Measurements from ENCODE around the gene EEIG1.

DNA sequence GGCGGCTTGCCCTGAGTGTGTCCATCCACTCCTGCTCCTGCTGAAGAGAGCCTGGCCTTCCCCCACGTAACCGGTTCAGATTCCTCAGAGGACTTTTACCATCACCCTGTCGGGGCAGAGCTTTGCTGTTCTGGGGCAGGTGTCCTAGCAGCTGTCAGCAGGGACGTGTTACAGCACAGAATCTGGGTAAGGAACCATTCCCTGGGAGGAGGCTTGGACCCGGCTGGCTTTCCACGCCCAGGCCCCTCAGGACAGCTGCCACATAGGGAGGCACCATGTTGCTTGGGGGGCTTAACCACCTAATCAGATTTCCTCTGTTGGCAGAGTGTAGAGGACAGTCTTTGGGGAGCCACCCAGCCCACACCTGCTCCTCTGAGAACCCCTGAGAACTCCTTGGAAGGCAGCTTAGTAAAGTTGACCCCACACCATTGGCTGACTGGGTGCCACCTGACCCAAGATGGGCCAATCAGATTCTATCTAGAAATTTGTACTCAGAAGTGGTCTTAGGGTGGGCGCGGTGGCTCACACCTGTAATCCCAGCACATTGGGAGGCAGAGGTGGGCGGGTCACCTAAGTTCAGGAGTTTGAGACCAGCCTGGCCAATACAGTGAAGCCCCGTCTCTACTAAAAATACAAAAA lies 23.3 kb upstream of the EEIG1 start:
- TF ChIP-seq POLR2A (IDR thresholded peaks at IDR 0.05), result no peak
- TF ChIP-seq POLR2AphosphoS5 (IDR thresholded peaks at IDR 0.05), result no peak
- TF ChIP-seq, protein P1, sequence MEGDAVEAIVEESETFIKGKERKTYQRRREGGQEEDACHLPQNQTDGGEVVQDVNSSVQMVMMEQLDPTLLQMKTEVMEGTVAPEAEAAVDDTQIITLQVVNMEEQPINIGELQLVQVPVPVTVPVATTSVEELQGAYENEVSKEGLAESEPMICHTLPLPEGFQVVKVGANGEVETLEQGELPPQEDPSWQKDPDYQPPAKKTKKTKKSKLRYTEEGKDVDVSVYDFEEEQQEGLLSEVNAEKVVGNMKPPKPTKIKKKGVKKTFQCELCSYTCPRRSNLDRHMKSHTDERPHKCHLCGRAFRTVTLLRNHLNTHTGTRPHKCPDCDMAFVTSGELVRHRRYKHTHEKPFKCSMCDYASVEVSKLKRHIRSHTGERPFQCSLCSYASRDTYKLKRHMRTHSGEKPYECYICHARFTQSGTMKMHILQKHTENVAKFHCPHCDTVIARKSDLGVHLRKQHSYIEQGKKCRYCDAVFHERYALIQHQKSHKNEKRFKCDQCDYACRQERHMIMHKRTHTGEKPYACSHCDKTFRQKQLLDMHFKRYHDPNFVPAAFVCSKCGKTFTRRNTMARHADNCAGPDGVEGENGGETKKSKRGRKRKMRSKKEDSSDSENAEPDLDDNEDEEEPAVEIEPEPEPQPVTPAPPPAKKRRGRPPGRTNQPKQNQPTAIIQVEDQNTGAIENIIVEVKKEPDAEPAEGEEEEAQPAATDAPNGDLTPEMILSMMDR (IDR thresholded peaks at IDR 0.05), result no peak
